Endothelial cell of umbilical vein (primary cell): ENCODE measurements around the gene FRMD5. TPM values are rescaled to one million over a fixed set of nuclear protein-coding genes. Genes with fewer than 3 reads are reported as not detected.

Experiments
- BruUV-seq: library from RNA; stranded (reverse); fragments of 400-500 nt; replicated peaks from 2 replicates; lab custom pipeline; 2021; lab: Mats Ljungman, UMichigan
- CTCF ChIA-PET: fragments of 300-600, 350-600 bp; sonication (Branson Sonifier 250); formaldehyde crosslinking; loops from one replicate; lab custom pipeline; 2021; ENCODE audit warnings: antibody characterized with exemption, inconsistent platforms; lab: Charles Lee
- POLR2A ChIA-PET: fragments of 300-600, 350-600 bp; sonication (Branson Sonifier 250); formaldehyde crosslinking; loops from one replicate; lab custom pipeline; 2021; ENCODE audit warnings: antibody characterized with exemption, inconsistent platforms; lab: Charles Lee
- DNase-seq: peaks from one replicate; pipeline ENCODE4 v3.0.0-alpha.2; 2011; ENCODE audit warnings: low read depth, low spot score
- FAIRE-seq: peaks from 2 replicates; lab custom pipeline; 2011; peaks lifted over from hg19 to GRCh38; lab: Jason Lieb, UNC
- H2AFZ ChIP-seq: 2 replicates; pipeline ENCODE4 v1.6.0; 2012; ENCODE audit warnings: low read depth, low read length, control low read depth, inconsistent platforms
- H3K27ac ChIP-seq: 2 replicates; pipeline ENCODE4 v1.5.1; 2011; ENCODE audit warnings: low read depth, mild to moderate bottlenecking, control low read depth, low read length, moderate library complexity; ENCODE audit not compliant: insufficient read depth
- H3K27me3 ChIP-seq, 2 experiments: 2 replicates each; pipeline versions ENCODE4 v1.6.0 to v1.6.1; 2011; ENCODE audit warnings: low read length in 2 of 2, mixed read lengths in 1 of 2; ENCODE audit not compliant: control insufficient read depth in 2 of 2, insufficient read depth in 2 of 2
- H3K36me3 ChIP-seq, 2 experiments: 2 replicates in 1 of 2; 3 replicates in 1 of 2; pipeline ENCODE4 v1.5.1; 2011; ENCODE audit warnings: low read length in 2 of 2, mild to moderate bottlenecking in 1 of 2, moderate library complexity in 1 of 2; ENCODE audit not compliant: control insufficient read depth in 2 of 2, insufficient read depth in 2 of 2; ENCODE audit errors: extremely low read depth in 1 of 2
- H3K4me1 ChIP-seq: 3 replicates; pipeline ENCODE4 v1.5.1; 2011; ENCODE audit warnings: mild to moderate bottlenecking, low read length; ENCODE audit not compliant: control insufficient read depth, insufficient read depth; ENCODE audit errors: extremely low read depth
- H3K4me2 ChIP-seq: 2 replicates; pipeline ENCODE4 v1.6.1; 2011; ENCODE audit warnings: low read length, control low read depth, mixed read lengths; ENCODE audit not compliant: insufficient read depth
- H3K4me3 ChIP-seq, 3 experiments: fragments of 200-600 bp in 1 of 3; sonication (generic), shearing (Covaris generic) in 1 of 3; replicated peaks in 1 of 3; 2 replicates each; pipeline ENCODE4 v1.5.1; 2011 to 2016; ENCODE audit warnings: control low read depth in 3 of 3, low read length in 3 of 3, mild to moderate bottlenecking in 2 of 3, inconsistent platforms in 1 of 3, low read depth in 1 of 3, moderate library complexity in 1 of 3; ENCODE audit not compliant: insufficient read depth in 1 of 3
- H3K79me2 ChIP-seq: 2 replicates; pipeline ENCODE4 v1.6.0; 2012; ENCODE audit warnings: low read length, inconsistent platforms; ENCODE audit not compliant: control insufficient read depth, insufficient read depth
- H3K9ac ChIP-seq: replicated peaks from 2 replicates; pipeline ENCODE3; 2011; ENCODE audit warnings: low read length, control low read depth; ENCODE audit not compliant: insufficient read depth; ENCODE audit errors: extremely low read depth
- H3K9me1 ChIP-seq: replicated peaks from 3 replicates; pipeline ENCODE4 v1.6.0; 2011; ENCODE audit warnings: mild to moderate bottlenecking, low read length; ENCODE audit not compliant: control insufficient read depth, insufficient read depth; ENCODE audit errors: extremely low read depth
- H3K9me3 ChIP-seq: replicated peaks from 2 replicates; pipeline ENCODE4 v1.5.1; 2012; ENCODE audit warnings: low read length, inconsistent platforms; ENCODE audit not compliant: control insufficient read depth, insufficient read depth
- H4K20me1 ChIP-seq: replicated peaks from 2 replicates; pipeline ENCODE3; 2011; ENCODE audit warnings: mild to moderate bottlenecking, low read length; ENCODE audit not compliant: control insufficient read depth, insufficient read depth; ENCODE audit errors: extremely low read depth
- CTCF ChIP-seq, 2 donors: IDR thresholded peaks; 1 replicate in 1 of 2; 2 replicates in 1 of 2; pipeline ENCODE4 v1.5.1; 2011; ENCODE audit warnings: low read length in 2 of 2, mild to moderate bottlenecking in 2 of 2, moderate library complexity in 2 of 2, control low read depth in 1 of 2, inconsistent platforms in 1 of 2, low read depth in 1 of 2; ENCODE audit not compliant: insufficient read depth in 1 of 2; ENCODE audit errors: extremely low read depth in 1 of 2
- EZH2 ChIP-seq: IDR thresholded peaks from 2 replicates; pipeline ENCODE4 v1.6.1; 2012; ENCODE audit warnings: borderline replicate concordance, low read depth, mild to moderate bottlenecking, moderate library complexity, low read length, inconsistent platforms; ENCODE audit not compliant: severe bottlenecking
- FOS ChIP-seq: IDR thresholded peaks from 2 replicates; pipeline ENCODE4 v1.6.1; 2011; ENCODE audit warnings: mild to moderate bottlenecking, low read length, moderate library complexity, borderline replicate concordance; ENCODE audit not compliant: insufficient read depth
- GATA2 ChIP-seq: IDR thresholded peaks from 2 replicates; pipeline ENCODE4 v1.7.0; 2011; ENCODE audit warnings: low read depth, mild to moderate bottlenecking, moderate library complexity, mixed read lengths, low read length; ENCODE audit not compliant: insufficient read length, insufficient read depth
- JUN ChIP-seq: IDR thresholded peaks from 2 replicates; pipeline ENCODE4 v1.6.1; 2011; ENCODE audit warnings: borderline replicate concordance, low read depth; ENCODE audit not compliant: insufficient read length, insufficient read depth
- MAX ChIP-seq: IDR thresholded peaks from 2 replicates; pipeline ENCODE4 v1.6.1; 2011; ENCODE audit not compliant: insufficient read depth, insufficient read length
- MYC ChIP-seq: IDR thresholded peaks from one replicate; pipeline ENCODE4 v1.6.1; 2011; ENCODE audit warnings: mild to moderate bottlenecking, low read depth, low read length
- POLR2A ChIP-seq: IDR thresholded peaks from 2 replicates; pipeline ENCODE4 v1.6.1; 2012; ENCODE audit warnings: low read depth, mild to moderate bottlenecking, control low read depth, low read length
- POLR2AphosphoS5 ChIP-seq: IDR thresholded peaks from 2 replicates; pipeline ENCODE4 v1.6.1; 2012; ENCODE audit warnings: low read depth, mild to moderate bottlenecking, control low read depth, low read length, moderate library complexity; ENCODE audit not compliant: insufficient read depth
- dilution Hi-C: fragments of 300-500 bp; cut with MboI; formaldehyde crosslinking; loops from one replicate; pipeline ENCODE4 v1.15.0; 2019; ENCODE audit warnings: low sequenced_read_pairs; ENCODE audit not compliant: extremely low pct_ligation_motif_present
- intact Hi-C: fragments of 100-400 bp; cut with micrococcal nuclease; formaldehyde crosslinking; loops from one replicate; pipeline ENCODE4 v1.10.0; 2022
- polyA plus RNA-seq, 4 experiments: library from polyadenylated mRNA; depleted of rRNA in 3 of 4; stranded (reverse) in 3 of 4; unstranded in 1 of 4; fragments of >200 nt; gene quantifications; 2 replicates each; pipeline versions ENCODE4 v1.2.1 to v1.2.3, GENCODE V29; 2011 to 2012; ENCODE audit warnings: missing spikeins in 1 of 4
- total RNA-seq: library from RNA; stranded (reverse); gene quantifications from 2 replicates; pipeline ENCODE4 v1.2.3, GENCODE V29; 2021

FRMD5 gene
- total and polyA plus RNA-seq, 2 donors (not counting 3 experiments of a cell fraction or from before 2014, with no cell fraction given): 16.7 to 20.2 TPM

GRCh38 chr15:44186705-44187104 lies 8.4 kb downstream of the FRMD5 start:
- Histone ChIP-seq H4K20me1 (no peaks in the 10 kb centered on the region), H3K36me3 (no peaks in the 10 kb centered on the region), H2AFZ (no peak overlapping the region), H3K79me2 (peaks cover 16% of the 10 kb centered on the region), H3K4me3 (no peak overlapping the region), H3K4me2 (no peak overlapping the region), H3K9me3 (no peaks in the 10 kb centered on the region), H3K27ac (no peak overlapping the region), H3K4me1 (no peaks in the 10 kb centered on the region), H3K9ac (no peak overlapping the region), H3K9me1 (no peaks in the 10 kb centered on the region), H3K27me3 (no peaks in the 10 kb centered on the region)
- ChIA-PET CTCF (interaction anchor here (1.4 kb wide), 1 partner anchor 9 kb away, joined by 4 read pairs; no protein-coding TSS in a partner anchor), POLR2A (no interaction called here)
- no TSS peak for BruUV-seq
- dilution Hi-C loops (no loop called here), intact Hi-C loops (no loop called here)
- DNase-seq (no peak), FAIRE-seq (no peak)
- TF ChIP-seq FOS: no peak

GRCh38 chr15:44183363-44183762 lies 11.7 kb downstream of the FRMD5 start:
- Histone ChIP-seq H3K9me3 (no peaks in the 10 kb centered on the region), H3K9ac (no peak overlapping the region), H3K4me2 (no peak overlapping the region), H3K36me3 (no peaks in the 10 kb centered on the region), H3K4me3 (no peak overlapping the region), H2AFZ (no peak overlapping the region), H3K4me1 (no peaks in the 10 kb centered on the region), H3K27me3 (no peaks in the 10 kb centered on the region), H3K9me1 (no peaks in the 10 kb centered on the region), H3K79me2 (peaks cover 8% of the 10 kb centered on the region), H3K27ac (no peak overlapping the region), H4K20me1 (no peaks in the 10 kb centered on the region)
- no TSS peak for BruUV-seq
- ChIA-PET CTCF (no interaction called here), POLR2A (no interaction called here)
- FAIRE-seq: no peak
- dilution Hi-C loops (no loop called here), intact Hi-C loops (no loop called here)
- TF ChIP-seq FOS (no peak), JUN (no peak), GATA2 (no peak), CTCF (IDR thresholded peaks at IDR 0.05; ENCODE audit: extremely low read depth in 1 of 2, insufficient read depth in 1 of 2, low read depth in 1 of 2, low read length in 2 of 2) (no peak), EZH2 (no peak), POLR2A (no peak), MYC (no peak), MAX (no peak), POLR2AphosphoS5 (no peak)
- DNase-seq: no peak
